GM23248 (cell line): Measurements from ENCODE around the gene PRSS36. TPM values are rescaled to one million over a fixed set of nuclear protein-coding genes. Genes with fewer than 3 reads are reported as not detected.

ENCODE experiments used
- DNase-seq: peaks from one replicate; pipeline ENCODE4 v3.0.0-alpha.2; 2015
- H2AFZ ChIP-seq: fragments of 200-600 bp; sonication (generic); 2 replicates; pipeline ENCODE4 v1.6.1; 2016; ENCODE audit warnings: antibody characterized with exemption
- H3F3A ChIP-seq: fragments of 200-600 bp; sonication (generic); 2 replicates; pipeline ENCODE4 v1.6.1; 2016; ENCODE audit warnings: mild to moderate bottlenecking, antibody characterized with exemption, mixed run types; ENCODE audit not compliant: insufficient read depth
- H3K27ac ChIP-seq: fragments of 200-600 bp; sonication (generic); 2 replicates; pipeline ENCODE4 v1.5.1; 2016; ENCODE audit warnings: mild to moderate bottlenecking
- H3K27me3 ChIP-seq: fragments of 200-600 bp; sonication (generic); replicated peaks from 2 replicates; pipeline ENCODE4 v1.6.1; 2016; ENCODE audit warnings: mild to moderate bottlenecking; ENCODE audit not compliant: insufficient read depth
- H3K36me3 ChIP-seq: fragments of 200-600 bp; sonication (generic); 2 replicates; pipeline ENCODE4 v1.6.1; 2016; ENCODE audit warnings: low read depth, mild to moderate bottlenecking
- H3K4me1 ChIP-seq: fragments of 200-600 bp; sonication (generic); 2 replicates; pipeline ENCODE4 v1.6.1; 2016; ENCODE audit warnings: mild to moderate bottlenecking; ENCODE audit not compliant: insufficient read depth
- H3K4me2 ChIP-seq: fragments of 200-600 bp; sonication (generic); one replicate; pipeline ENCODE4 v1.6.1; 2016; ENCODE audit warnings: mild to moderate bottlenecking; ENCODE audit not compliant: unreplicated experiment
- H3K4me3 ChIP-seq: fragments of 200-600 bp; sonication (generic); 2 replicates; pipeline ENCODE4 v1.5.1; 2016; ENCODE audit warnings: mild to moderate bottlenecking
- H3K79me2 ChIP-seq: fragments of 200-600 bp; sonication (generic); 2 replicates; pipeline ENCODE4 v1.6.1; 2016; ENCODE audit warnings: mild to moderate bottlenecking; ENCODE audit not compliant: insufficient read depth
- H3K9ac ChIP-seq: fragments of 200-600 bp; sonication (generic); 2 replicates; pipeline ENCODE4 v1.6.1; 2016; ENCODE audit warnings: mild to moderate bottlenecking
- H3K9me2 ChIP-seq: fragments of 200-600 bp; sonication (generic); 2 replicates; pipeline ENCODE4 v1.6.1; 2016; ENCODE audit warnings: mixed run types, mild to moderate bottlenecking, moderate library complexity; ENCODE audit not compliant: insufficient read depth
- H3K9me3 ChIP-seq: fragments of 200-600 bp; sonication (generic); one replicate; pipeline ENCODE4 v1.6.1; 2017; ENCODE audit warnings: low read depth
- H4K20me1 ChIP-seq: fragments of 200-600 bp; sonication (generic); 2 replicates; pipeline ENCODE4 v1.6.0; 2016; ENCODE audit not compliant: insufficient read depth
- EZH2 ChIP-seq: fragments of 200-600 bp; sonication (generic); IDR thresholded peaks from 2 replicates; pipeline ENCODE4 v1.6.1; 2018; ENCODE audit warnings: antibody characterized with exemption, mild to moderate bottlenecking; ENCODE audit not compliant: insufficient read depth, poor library complexity, severe bottlenecking
- EZH2phosphoT487 ChIP-seq: fragments of 200-600 bp; sonication (generic); IDR thresholded peaks from 2 replicates; pipeline ENCODE4 v1.6.1; 2018; ENCODE audit warnings: antibody characterized with exemption, moderate library complexity, mild to moderate bottlenecking, low read depth; ENCODE audit not compliant: insufficient read depth
- WGBS, 2 experiments: methylation state at CpG; one replicate each; pipeline ENCODE4 v1.1.6; 2015 to 2017; ENCODE audit warnings: low lambda C conversion rate in 2 of 2, low coverage in 1 of 2; ENCODE audit errors: missing lambda C conversion rate in 2 of 2; 5-methylcytosine and 5-hydroxymethylcytosine counted together
- in situ Hi-C: fragments of 300-500 bp; cut with MboI; formaldehyde crosslinking; loops from 2 replicates; pipeline ENCODE4 v1.15.0; 2020
- polyA plus RNA-seq: library from polyadenylated mRNA; unstranded; fragments of >200 nt; fragmentation: Nextera tagmentation; extraction: Ambion mirVana; gene quantifications from 2 replicates; pipeline ENCODE4 v1.2.1, GENCODE V29; 2016
- total RNA-seq: library from RNA; depleted of rRNA; stranded (reverse); fragments of >200 nt; shearing (Covaris generic); gene quantifications from 2 replicates; pipeline ENCODE4 v1.2.3, GENCODE V29; 2014

PRSS36 gene
- total and polyA plus RNA-seq, 2 experiments from 2014 or later = 2.2 TPM; not detected in 1

- peak; percentile 10 for DNase-seq
- TF ChIP-seq EZH2 = no peak
- TF ChIP-seq EZH2phosphoT487 = no peak
- Histone ChIP-seq H4K20me1 (no peaks in the 10 kb centered on the region), H3K9me3 (no peaks in the 10 kb centered on the region), H3K4me1 (peaks cover 8% of the 10 kb centered on the region; the same call in 1 of the 2 replicates), H3K4me2 (no peak overlapping the region), H3K9ac (no peak overlapping the region), H3K4me3 (no peak overlapping the region), H3F3A (no peaks in the 10 kb centered on the region), H3K36me3 (no peaks in the 10 kb centered on the region), H3K9me2 (no peaks in the 10 kb centered on the region), H2AFZ (no peak overlapping the region), H3K79me2 (no peaks in the 10 kb centered on the region), H3K27ac (no peak overlapping the region), H3K27me3 (no peaks in the 10 kb centered on the region)
- WGBS, 2 experiments = 28 to 29% methylated on average over 18 of the region's 18 CpGs
- in situ Hi-C loops = no loop called here
Measured at GRCh38 chr16:31134625-31135534, 15.0 kb downstream of the PRSS36 start.

GRCh38 chr16:31134091-31134571, 15.7 kb downstream of the PRSS36 start:
- no peak overlapping the region for H3K4me2 ChIP-seq
- in situ Hi-C loops = no loop called here

GRCh38 chr16:31133046-31133501, 16.8 kb downstream of the PRSS36 start:
- no peak for DNase-seq
- Histone ChIP-seq H3K27me3 (no peaks in the 10 kb centered on the region), H3K36me3 (no peaks in the 10 kb centered on the region), H3K9me2 (no peaks in the 10 kb centered on the region), H3K27ac (no peak overlapping the region), H4K20me1 (no peaks in the 10 kb centered on the region), H3K4me2 (no peak overlapping the region), H3K9me3 (no peaks in the 10 kb centered on the region), H3K4me3 (no peak overlapping the region), H2AFZ (no peak overlapping the region), H3F3A (no peaks in the 10 kb centered on the region), H3K9ac (no peak overlapping the region), H3K4me1 (no peaks in the 10 kb centered on the region), H3K79me2 (no peaks in the 10 kb centered on the region)
- TF ChIP-seq EZH2 (no peak), EZH2phosphoT487 (no peak)
- 74 to 84% methylated on average over 6 of the region's 6 CpGs for WGBS, 2 experiments
- in situ Hi-C loops = no loop called here

More at GRCh38 chr16:31134091-31134571, 15.7 kb downstream of the PRSS36 start:
- Histone ChIP-seq H3K9me3 (no peaks in the 10 kb centered on the region), H3K4me1 (peaks cover 8% of the 10 kb centered on the region; the same call in 1 of the 2 replicates), H3K36me3 (no peaks in the 10 kb centered on the region), H3K27ac (no peak overlapping the region), H3K4me3 (no peak overlapping the region), H2AFZ (no peak overlapping the region), H4K20me1 (no peaks in the 10 kb centered on the region), H3K79me2 (no peaks in the 10 kb centered on the region), H3K27me3 (no peaks in the 10 kb centered on the region), H3K9ac (no peak overlapping the region), H3K9me2 (no peaks in the 10 kb centered on the region), H3F3A (no peaks in the 10 kb centered on the region)
- DNase-seq = no peak
- TF ChIP-seq EZH2 = no peak
- no peak for TF ChIP-seq EZH2phosphoT487
- WGBS, 2 experiments = 33 to 38% methylated on average over 5 of the region's 5 CpGs

GRCh38 chr16:31132303-31132979, 17.4 kb downstream of the PRSS36 start:
- no peaks in the 10 kb centered on the region for H3K27me3 ChIP-seq
- H3K4me1 ChIP-seq = no peaks in the 10 kb centered on the region
- no peaks in the 10 kb centered on the region for H3K79me2 ChIP-seq
- no peaks in the 10 kb centered on the region for H3K9me2 ChIP-seq
- TF ChIP-seq EZH2phosphoT487 = no peak
- TF ChIP-seq EZH2 = no peak
- in situ Hi-C loops = no loop called here
- H2AFZ ChIP-seq = no peak overlapping the region
- H3K4me3 ChIP-seq = no peak overlapping the region
- no peak overlapping the region for H3K9ac ChIP-seq
- H3K27ac ChIP-seq = no peak overlapping the region
- no peak for DNase-seq
- no peaks in the 10 kb centered on the region for H3F3A ChIP-seq
- no peaks in the 10 kb centered on the region for H4K20me1 ChIP-seq
- no peak overlapping the region for H3K4me2 ChIP-seq
- H3K9me3 ChIP-seq = no peaks in the 10 kb centered on the region
- H3K36me3 ChIP-seq = no peaks in the 10 kb centered on the region
- 92 to 96% methylated on average over 20 of the region's 20 CpGs for WGBS, 2 experiments
